HS-27A (cell line): ENCODE measurements around the gene CDHR3.

Source experiments
- DNase-seq: peaks from one replicate; pipeline ENCODE4 v3.0.0-alpha.2; 2012; ENCODE audit warnings: low read depth, missing footprints

The CDHR3 gene

GRCh38 chr7:106049139-106049752, 86.2 kb downstream of the CDHR3 start:
- DNase-seq: no peak

DNA sequence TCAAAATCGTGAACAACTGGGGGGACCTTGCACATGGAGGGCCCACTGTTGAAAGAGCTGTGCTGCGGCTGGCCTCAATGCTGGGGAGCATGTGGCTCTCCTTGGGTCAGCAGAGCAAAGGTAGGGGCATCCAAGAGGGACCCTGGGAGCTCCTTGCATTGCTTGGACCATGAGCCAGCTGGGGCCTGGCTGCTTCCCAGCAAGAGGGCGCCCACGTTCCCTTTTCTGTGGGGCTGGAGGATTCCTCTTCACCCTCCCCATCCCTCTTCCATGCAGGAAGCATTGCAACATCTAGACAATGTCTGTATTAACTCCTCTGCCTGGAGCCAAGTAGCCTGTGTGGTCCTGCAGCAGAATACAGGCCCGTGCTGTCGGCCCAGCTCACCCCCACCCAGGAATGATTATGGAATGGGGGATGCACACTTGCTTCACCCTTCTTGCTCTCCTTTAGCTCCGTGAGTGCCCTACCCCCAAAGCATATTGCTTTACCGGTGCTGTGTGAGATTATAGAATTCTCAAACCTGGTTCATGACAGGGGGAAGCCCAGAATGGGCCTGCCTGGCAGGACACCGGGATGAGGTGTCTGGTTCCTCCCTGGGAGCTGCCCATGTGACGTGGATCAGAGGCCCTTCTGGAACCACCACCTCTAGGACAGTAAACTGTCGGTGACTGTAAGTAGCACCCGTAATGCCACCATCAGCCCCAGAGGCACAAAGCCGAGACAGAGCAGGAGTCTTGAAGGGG, 87.1 kb downstream of the CDHR3 start:
- DNase-seq: no peak

DNA sequence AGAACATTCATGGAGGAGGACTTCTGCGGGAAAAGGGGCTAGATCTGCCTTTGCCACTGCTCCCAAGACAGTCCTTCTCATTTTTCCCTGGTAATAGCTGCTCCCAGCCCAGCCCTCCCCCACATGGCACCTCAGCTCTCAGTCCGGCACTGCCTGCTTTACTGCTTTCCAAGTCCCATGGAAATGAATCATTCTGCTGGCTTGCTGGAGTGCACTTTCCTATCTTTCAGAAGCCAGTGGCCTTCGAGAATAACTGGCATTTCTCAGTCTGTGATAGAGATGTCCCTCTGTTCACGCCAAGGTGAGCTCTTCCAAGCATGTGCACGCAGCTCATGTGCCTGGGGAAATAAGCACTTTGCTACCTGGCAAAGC, 87.7 kb downstream of the CDHR3 start:
- DNase-seq: no peak

GRCh38 chr7:106052681-106053080, 89.6 kb downstream of the CDHR3 start:
- no peak for DNase-seq

DNA sequence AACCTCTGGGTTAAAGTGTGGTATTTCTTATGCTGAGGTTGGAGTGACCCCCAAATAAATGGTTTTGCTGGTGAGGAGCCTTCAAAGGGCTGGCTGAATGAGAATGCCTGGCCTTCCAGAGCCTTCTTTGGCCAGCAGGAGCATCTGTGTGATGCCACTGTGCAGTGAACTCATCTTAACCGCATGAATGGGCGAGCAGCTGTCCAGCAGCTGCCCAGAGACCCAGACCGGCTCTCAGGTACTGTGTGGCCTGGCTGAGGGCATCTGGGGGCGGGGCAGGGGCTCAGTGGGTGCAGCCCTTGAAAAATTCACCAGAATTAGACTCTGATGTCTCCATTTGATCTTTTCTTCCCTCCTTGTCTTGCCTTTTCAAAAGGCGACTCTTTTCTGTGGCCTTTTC, 90.0 kb downstream of the CDHR3 start:
- DNase-seq: no peak

DNA sequence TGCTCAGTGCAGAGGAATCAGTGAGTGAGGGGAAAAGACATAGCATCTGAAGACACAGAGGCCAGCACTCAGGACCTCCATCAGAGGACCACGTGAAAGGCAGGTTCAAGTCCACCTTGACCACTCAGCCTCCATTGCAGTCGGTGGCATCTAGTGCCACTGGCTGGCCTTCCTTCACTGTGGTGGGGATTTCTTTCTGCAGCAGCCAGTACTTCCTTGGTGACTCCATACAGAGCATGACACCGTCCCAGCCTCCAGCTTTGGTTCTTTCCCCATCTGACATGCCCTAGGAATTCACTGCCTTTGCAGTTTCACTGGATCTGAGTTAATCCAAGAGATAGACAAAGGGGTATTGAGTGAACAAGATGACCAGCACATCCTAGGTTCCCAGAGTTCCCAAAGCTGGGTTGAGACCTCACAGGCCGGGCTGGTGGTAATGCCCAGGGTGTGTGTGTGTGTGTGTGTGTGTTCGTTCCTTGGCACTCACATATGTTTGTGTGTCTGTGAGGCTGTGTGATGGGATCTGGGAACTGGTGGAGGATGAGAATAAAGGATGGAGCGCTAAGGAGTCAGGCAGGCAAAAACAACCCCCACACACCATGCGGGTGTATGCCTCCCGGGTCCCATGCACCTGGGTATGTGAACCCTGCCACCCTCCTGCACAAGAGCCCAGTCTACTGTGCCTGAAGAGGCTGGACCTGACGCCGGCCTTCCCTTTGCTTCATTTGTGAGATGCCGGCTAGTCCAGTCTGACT, 91.3 kb downstream of the CDHR3 start:
- no peak for DNase-seq

GRCh38 chr7:106054971-106055532, 92.0 kb downstream of the CDHR3 start:
- DNase-seq: no peak

DNA sequence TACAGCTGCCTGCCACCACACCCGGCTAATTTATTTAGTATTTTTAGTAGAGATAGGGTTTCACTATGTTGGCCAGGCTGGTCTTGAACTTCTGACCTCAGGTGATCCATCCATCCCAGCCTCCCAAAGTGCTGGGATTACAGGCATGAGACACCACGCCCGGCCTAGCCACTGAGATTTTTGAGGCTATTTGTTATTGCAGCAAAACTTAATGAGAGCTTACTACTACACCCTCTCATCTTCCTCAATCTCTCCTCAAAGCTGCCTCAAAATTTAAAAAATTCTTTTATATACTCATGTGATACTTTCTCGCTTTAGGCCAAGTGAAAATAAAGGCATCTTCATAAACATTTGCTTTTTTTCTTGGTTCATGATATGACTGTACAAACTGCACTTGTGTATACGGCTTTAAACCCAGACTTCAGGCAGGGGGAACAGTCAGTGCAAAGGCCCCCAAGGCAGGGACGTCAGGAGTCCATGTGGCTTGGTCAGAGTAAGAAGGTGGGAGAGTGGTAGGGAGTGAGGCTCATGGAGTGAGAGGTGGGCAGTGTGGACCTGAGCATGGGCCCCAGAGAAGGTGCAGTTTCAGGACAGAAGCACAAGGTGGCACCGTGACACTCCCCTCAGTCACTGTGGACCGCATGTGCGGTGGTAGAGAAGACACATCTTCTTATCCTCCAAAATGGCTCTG, 93.6 kb downstream of the CDHR3 start:
- DNase-seq: no peak

DNA sequence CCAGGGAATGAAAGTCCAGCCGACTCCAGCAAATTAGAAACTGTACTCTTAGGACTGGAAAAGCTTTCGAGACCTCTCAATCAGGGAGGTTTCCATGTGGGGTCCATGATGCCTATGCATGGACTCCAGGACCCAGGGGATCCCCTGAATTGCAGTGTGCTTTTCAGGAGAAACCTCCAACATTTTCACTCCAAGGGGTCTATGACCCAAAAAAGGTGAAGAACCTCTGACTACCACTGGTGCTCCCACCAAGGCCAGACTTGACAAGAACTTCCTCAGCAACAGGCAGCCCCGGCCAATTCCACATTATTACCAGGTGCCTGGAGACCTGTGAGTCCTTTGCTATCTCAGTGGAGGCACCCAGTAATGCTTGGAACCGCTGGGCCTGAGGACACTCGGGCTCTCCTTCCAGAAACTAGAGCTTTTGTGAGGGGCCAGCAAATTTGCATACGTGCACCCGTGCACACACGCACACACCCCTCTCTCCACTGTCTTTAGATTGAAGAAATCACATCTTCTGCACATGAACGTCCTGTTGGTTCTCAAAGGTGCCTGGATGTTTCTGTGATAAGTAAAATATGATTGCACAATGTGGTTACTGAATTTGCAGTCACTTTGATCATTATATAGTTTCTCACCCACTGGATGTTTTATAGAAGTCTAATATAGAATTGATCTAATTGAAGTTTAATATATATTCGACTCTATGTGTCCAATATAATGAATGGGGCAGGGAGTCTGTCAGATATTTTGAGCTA, 94.3 kb downstream of the CDHR3 start:
- DNase-seq: no peak

GRCh38 chr7:106057962-106058927, 95.2 kb downstream of the CDHR3 start:
- DNase-seq: no peak

DNA sequence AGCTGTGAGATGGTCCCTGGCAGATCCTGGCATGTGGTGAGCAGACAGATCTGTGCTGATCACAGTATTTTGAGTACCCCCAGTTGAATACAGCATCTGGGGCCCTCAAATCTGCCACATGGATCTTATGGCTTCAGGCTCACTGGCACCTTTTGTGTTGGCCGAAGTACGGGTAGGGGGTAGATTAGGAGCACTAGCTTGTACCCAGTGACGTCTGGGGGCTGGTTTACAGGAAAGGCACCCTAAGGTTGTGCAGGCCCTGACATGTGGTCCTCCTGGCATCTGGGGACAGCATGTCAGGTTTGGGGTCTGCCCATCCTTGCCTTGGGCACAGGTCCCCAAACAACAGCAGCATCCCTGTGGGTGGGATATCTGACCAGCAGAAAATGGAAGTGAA, 95.9 kb downstream of the CDHR3 start:
- DNase-seq: no peak

GRCh38 chr7:106059556-106059955, 96.5 kb downstream of the CDHR3 start:
- DNase-seq: no peak

DNA sequence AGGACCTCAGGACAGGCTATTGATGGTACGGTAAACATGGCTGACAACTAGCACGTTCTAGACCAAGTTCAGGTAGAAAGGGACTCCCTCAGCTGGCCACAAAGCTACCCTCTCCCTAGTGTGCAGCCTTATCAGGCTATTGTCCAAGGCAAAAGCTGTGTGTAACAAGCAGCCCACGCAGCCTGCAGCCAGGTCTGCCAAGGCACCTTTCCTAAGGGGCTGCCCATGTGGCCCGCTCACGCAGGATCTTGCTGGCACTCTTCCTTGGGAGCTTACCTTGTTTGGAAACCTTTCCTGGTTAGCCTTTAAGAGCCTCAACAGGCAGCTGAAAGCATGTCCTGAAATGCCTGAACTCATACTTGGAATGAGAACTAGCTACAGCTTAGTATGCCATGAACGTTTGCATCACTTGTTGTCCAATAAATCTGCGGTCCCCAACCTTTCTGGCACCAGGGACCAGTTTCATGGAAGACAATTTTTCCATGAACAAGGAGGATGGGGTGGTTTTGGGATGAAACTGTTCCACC, 97.4 kb downstream of the CDHR3 start:
- no peak for DNase-seq

DNA sequence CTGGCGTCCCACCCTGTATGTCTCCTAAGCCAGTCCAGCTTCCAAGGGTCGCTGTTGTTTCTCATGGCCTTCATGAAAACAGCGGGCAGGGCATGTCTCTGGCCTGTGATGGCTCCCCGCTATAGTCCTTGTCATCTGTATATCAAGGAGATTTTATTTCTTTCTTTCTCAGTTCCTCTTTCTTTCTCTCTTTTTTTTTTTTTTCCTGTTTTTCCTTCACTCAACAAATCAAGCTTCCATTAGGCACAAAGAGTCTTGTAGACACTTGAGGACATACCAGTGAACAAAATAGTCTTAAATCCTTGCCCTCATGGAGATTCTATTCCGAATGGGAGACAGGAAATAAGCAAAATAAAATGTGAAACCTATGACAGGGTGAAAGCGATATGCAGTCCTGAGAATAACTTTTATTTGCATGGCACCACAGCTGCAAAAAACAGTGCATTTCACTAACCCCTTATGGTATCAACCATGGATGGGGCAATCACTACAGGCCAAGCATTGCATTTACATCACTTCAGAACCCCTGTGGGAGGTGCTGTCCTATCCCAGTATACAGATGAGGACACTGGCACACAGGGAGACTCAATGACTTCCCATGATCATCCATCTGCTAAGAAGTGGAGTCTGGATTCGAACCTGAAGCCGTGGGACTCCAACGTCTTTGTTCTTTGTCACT, 98.4 kb downstream of the CDHR3 start:
- DNase-seq: no peak

GRCh38 chr7:106062006-106062405, 98.9 kb downstream of the CDHR3 start:
- no peak for DNase-seq

DNA sequence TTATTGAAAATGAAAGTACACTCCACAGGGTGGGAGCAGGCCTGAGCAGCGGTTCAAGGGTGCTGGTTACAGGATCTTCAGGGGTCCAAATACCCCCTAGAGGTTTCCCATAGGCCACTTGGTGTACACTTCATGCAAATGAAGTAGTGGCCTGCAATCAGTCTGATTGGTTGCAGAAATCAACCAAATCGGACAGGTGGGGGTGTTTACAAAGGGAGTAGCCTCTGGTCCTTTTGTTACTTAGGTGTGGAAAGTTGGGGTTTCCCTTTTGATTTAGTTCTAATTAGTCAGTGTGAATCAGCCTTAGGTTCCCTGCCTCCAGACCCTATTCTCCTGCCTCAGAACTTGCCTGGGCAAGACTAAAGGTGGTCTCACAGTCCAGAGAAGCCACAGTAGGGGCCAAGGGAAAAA, 99.5 kb downstream of the CDHR3 start:
- DNase-seq: no peak

GRCh38 chr7:106063024-106063423, 100.0 kb downstream of the CDHR3 start:
- DNase-seq: no peak

DNA sequence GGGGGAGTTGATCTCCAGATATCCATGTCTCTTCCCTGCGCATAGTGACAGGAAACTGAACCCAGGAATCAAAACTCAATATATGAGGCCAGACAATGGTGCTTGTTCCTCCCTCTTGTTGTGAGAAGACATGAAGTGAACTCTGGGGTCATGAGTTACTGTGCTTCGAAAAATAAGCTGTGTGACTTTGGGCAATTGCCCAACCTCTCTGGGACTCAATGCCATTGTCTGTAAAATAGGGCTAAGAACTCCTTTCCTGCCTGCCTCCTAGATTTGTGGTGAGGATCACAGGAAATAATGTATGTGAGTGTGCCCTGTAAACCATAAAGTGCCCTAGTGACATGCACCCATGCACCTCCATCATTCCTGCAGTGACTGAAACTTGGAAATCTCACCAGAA, 100.6 kb downstream of the CDHR3 start:
- no peak for DNase-seq

DNA sequence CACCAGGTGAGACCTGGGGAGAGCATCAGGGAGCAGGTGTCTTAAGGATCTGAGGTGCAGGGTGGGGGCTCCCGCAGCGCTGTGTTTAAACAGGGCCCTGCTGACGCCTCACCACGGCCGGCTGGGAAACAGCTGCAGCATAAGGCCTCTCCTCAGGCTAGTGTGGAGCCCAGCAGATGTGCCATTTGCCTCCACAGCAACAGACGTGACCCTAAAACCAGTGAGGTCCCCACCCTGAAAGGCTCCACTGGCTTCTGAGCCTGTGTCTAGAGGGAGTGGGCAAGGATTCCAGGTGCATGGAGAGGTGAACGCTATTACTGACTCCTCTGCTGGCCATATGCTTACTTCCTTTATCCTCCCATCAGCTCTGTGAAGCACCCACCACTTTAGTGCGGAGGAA, 101.3 kb downstream of the CDHR3 start:
- no peak for DNase-seq
